SK-N-DZ (cell line): ENCODE data around the gene TPD52L1.

Experiments
- DNase-seq: peaks from one replicate; pipeline ENCODE4 v3.0.0-alpha.2; 2015; ENCODE audit warnings: low spot score

TPD52L1 gene

GRCh38 chr6:125236536-125237327 is 83.2 kb downstream of the TPD52L1 start:
- no peak for DNase-seq

- DNase-seq, result no peak
Measured at GRCh38 chr6:125237764-125238163, 84.2 kb downstream of the TPD52L1 start.

GRCh38 chr6:125245109-125245508 is 91.5 kb downstream of the TPD52L1 start:
- no peak for DNase-seq

DNA sequence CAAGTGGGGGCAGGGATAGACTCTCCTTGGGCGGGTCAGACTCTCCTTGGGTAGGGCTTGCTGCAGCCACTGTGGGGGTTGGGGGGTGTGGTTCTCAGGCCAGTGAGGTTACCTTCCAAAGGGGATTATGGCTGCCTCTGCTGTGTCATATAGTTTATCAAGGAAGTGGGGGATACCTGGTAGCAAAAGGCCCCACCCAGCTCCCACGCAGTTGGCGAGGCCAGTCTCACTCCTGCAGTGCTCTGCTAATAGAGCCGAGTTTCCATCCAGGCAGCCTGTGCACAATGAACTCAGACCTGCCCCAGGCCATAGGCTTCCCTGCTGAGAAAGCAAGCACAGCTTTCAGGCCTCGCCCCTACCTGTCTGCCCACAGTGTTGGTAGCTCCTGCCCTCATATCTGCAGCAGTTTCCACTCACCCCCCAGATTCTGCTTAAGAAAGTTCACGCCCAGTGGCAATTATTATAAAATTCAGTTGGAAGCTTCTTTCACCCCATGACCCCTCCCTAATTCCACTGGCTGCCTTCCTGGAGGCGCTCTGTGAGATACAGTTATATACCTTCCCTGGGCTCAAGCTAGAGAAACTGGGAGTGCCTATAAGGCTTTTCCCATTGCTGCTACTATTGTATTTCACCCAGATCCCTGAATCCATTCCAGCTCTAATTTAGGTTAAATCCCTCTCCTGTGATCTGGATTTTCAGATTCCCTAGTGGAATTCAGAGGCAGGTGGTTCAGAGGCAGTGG is 92.1 kb downstream of the TPD52L1 start:
- DNase-seq, result no peak

GRCh38 chr6:125246566-125246965 is 93.0 kb downstream of the TPD52L1 start:
- no peak for DNase-seq

- DNase-seq, result no peak
Measured at GRCh38 chr6:125248136-125248535, 94.6 kb downstream of the TPD52L1 start.

- no peak for DNase-seq
Measured at GRCh38 chr6:125250511-125250910, 96.9 kb downstream of the TPD52L1 start.

DNA sequence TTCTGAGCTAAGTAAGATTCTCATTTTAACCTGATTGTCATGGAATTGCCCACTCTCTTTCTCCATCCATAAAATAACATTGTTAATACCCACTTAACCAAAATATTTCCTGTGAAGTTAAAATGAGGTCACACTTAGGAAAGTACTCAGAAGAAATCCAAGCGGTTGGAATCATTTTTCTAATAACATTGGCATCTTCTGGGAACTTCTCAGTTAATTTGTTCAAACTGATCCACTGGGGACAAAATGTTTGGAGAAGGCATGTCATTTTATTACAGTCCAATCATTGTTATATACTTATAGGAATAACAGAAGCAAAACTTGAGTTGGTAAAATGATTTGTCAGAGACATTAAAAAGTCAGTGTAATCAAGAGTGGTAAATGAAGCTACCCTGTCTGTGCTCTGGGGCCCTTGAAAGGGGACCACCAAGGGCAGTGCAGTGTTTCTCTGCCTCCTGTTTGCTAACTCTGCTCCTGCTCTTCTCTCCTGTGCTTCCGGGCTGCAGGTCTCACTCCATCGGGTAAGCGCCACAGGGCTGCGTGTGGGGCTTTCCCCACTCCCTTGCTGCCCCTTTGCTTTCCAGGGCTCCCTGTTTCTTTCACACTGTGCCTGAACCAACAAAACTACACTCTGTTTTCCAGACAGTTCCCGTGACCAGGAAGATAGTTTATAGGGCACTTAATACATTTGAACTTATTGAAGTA is 98.1 kb downstream of the TPD52L1 start:
- DNase-seq, result peak; percentile 12

GRCh38 chr6:125252891-125253290 is 99.3 kb downstream of the TPD52L1 start:
- no peak for DNase-seq

DNA sequence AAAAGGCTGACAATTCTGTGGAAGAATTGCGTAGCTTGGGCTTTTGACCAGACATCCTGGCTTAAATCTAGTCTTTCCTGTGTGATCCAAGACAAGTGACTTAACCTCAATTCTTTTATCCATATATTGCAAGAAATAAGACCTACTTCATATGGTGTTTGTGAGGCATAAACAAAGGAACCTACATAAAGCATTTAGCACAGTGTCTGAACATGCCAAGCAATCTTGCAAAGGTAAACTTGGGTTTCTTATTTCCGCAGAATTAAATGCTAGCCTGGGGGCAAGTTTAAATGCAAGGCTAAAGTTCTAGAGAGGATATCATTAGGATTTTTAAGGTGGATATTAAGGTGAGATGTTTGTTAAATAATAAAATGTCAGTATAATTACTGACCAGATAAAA is 100.3 kb downstream of the TPD52L1 start:
- DNase-seq, result no peak

- DNase-seq, result no peak
Measured at GRCh38 chr6:125254321-125254720, 100.7 kb downstream of the TPD52L1 start.

DNA sequence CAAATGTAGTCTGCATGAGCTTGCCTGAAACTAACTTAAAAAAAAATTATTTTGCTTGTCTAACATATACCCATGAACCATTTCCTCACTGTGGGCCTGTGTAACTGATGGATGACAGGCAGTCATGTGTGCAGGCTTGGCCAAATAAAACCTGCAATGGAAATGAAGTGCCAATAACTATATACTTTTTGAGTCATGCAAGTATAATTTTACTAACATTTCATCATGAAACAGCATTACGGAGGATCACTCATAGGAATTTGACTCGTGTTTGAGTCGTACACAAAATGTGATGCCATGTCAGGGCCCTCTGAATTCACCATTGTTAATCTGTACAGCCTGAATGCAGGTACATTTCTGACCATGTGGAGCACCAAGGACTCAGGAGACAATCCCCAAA is 101.6 kb downstream of the TPD52L1 start:
- DNase-seq, result no peak

DNA sequence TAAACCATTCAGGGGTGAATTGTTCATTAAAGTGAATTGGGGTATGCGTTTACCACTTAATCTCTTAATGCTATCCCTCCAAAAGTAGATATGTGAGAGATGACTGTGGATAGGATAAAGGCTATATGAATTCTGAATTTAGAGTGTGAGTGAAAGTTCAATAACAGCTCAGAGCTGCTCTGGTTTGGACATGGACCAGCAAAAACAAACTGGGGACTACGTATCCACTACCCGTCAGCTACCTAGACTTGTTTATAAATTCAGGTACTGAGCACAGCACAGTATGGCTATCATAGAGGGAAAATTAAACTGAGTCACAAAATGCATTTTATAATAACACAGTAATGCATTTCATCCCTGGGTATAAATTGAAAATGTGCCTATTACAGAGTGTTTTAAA is 103.8 kb downstream of the TPD52L1 start:
- DNase-seq, result no peak

- DNase-seq, result no peak
Measured at GRCh38 chr6:125258651-125259353, 105.2 kb downstream of the TPD52L1 start.

DNA sequence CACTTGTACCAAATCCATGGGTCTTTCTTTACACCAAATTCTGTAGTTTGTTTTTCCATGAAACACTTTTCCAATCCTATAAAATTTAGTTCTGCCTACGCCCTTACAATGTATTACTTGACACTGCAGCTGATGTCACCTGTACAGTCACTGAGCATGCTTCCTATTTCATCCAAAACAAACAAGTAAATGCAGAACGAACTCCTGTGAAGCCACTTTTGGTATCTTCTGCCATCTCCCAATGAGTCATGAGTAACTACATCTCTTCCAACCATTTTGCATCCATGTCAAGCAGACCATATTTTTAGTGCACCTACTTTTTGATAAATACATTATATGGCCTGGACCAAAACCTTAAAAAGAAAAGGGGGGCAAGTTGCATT is 105.8 kb downstream of the TPD52L1 start:
- DNase-seq, result no peak

DNA sequence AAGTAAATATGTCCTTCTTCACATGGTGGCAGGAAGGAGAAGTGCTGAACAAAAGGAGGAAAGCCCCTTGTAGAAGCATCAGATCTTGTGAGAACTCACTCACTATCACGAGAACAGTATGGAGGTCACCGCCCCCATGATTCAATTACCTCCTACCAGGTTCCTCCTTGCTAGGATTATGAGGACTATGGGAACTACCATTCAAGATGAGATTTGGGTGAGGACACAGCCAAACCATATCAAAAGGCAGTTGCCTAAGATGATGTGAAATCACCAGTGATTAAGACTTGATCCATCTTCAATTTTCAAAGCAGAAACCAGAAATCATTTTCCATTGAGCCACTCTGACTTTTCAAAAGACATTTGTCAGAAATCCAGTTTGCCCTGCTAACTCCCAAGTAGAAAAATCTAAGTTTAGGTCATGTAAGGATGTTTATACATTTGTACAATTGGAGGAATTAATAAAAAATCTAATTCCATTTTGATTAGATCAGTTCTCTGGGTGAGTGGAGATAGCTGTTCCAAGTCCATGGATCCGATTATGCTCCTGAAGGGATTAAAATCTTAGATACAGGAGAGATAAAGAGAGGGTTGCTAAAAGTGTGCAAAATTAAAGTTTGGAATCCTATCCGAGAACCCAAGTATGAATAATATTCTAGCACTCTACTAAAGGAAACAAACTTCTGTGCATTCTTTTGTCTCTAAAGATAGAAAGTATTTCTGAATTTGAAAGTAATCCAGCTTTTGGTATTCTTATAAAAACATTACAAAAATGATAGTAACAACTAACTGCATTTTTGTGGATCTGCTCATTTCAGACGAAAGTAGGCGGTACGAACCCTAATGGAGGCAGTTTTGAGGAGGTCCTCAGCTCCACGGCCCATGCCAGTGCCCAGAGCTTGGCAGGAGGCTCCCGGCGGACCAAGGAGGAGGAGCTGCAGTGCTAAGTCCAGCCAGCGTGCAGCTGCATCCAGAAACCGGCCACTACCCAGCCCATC is 108.7 kb downstream of the TPD52L1 start:
- no peak for DNase-seq

DNA sequence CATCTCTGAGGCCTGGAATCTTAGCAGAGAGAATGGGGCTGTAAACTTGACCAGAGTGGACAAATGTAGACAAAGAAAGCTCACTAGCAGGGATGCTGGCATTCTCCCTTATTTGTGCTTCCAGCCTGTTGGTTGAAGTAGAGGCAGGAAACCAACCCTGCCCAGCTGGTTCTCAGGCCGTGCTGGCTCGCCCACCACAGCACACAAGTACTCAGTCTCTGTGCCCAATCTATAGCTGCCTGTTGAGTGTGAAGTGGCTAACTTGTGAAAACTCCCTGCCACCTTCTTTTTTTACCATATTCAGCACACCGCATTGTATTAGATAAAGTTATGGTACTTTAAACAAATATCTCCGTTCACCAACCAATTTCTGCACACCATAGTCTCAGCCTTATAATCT is 110.9 kb downstream of the TPD52L1 start:
- DNase-seq, result no peak

GRCh38 chr6:125267806-125268523 is 114.4 kb downstream of the TPD52L1 start:
- no peak for DNase-seq

DNA sequence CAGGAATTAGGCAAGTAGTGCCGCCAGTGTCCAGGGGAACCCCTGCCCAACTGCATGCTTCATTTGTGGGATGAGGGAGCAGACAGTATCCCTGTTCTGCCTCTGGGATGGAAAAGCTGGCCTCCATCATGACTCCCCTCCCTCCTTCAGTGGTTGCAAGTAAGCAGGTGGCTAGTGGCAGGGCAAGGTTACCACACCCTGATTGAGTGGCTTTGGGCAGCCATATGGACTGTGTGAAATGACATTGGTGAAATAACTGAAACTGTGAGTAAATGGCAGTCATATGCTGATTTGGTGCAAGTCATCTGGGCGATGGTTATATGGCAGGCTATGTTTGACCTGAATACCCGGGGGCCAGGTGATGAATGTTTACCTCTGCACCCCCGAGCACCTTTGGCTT is 115.2 kb downstream of the TPD52L1 start:
- DNase-seq, result no peak
